Measurements from ENCODE around the gene PRDM12. TPM values are rescaled to one million over a fixed set of nuclear protein-coding genes. Genes with fewer than 3 reads are reported as not detected.

PRDM12 gene
- total RNA-seq, 1 donor from 2014 or later, result not detected

DNA sequence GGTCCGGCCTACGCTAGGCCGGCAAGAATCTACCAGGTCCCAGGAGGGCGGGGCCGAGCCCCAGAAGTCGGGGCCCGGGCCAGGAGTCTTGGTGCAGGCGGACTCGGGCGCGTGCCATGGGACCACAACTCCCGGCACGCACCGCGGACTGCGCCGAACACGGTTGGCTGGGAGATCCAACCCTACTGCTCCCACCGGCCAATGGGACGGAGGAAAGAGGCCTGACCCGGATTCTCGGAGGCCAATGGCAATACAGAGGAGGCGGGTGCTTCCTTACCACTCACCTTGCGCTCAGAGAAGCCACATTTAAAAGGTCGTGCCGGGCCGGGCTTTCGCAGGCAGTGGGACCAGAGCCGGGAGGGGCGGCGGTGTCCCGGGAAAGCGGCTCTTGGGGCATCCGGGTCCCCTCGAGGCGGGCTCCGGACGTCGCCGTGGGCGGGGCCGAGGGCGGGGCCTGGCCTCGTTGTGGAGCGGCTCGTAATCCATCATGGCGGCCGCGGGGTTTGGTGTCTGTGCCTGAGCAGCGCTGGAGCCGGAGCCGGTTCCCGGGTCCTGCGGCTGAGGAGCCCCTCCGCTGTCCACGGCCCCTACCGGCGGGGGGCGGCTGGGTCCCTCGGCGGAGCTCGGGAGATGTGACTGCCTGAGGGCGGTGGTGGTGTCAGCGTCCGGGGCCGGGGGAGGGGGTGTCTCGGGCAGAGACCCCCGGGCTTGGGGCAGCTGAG lies 48.3 kb downstream of the PRDM12 start:
- Histone ChIP-seq H3K4me3 (peak overlapping the region; percentile 78 to 90), H3K4me1 (peaks cover 0 to 16% of the 10 kb centered on the region in 2 donors), H3K9me3 (no peaks in the 10 kb centered on the region), H3K36me3 (no peaks in the 10 kb centered on the region), H3K27ac (peak overlapping the region; percentile 98 to 99), H3K27me3 (no peaks in the 10 kb centered on the region)
- intact Hi-C loops (cut with DNase I), result loop anchor here (1.0 to 5.0 kb wide), 5 partner anchors 19 to 150 kb away; partner anchors contain the start of genes EXOSC2 and FUBP3
- DNase-seq (ENCODE audit: low spot score in 2 of 2), result peak; percentile 96 to 99
- TF ChIP-seq, protein P1, sequence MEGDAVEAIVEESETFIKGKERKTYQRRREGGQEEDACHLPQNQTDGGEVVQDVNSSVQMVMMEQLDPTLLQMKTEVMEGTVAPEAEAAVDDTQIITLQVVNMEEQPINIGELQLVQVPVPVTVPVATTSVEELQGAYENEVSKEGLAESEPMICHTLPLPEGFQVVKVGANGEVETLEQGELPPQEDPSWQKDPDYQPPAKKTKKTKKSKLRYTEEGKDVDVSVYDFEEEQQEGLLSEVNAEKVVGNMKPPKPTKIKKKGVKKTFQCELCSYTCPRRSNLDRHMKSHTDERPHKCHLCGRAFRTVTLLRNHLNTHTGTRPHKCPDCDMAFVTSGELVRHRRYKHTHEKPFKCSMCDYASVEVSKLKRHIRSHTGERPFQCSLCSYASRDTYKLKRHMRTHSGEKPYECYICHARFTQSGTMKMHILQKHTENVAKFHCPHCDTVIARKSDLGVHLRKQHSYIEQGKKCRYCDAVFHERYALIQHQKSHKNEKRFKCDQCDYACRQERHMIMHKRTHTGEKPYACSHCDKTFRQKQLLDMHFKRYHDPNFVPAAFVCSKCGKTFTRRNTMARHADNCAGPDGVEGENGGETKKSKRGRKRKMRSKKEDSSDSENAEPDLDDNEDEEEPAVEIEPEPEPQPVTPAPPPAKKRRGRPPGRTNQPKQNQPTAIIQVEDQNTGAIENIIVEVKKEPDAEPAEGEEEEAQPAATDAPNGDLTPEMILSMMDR (IDR thresholded peaks at IDR 0.05), result no peak

DNA sequence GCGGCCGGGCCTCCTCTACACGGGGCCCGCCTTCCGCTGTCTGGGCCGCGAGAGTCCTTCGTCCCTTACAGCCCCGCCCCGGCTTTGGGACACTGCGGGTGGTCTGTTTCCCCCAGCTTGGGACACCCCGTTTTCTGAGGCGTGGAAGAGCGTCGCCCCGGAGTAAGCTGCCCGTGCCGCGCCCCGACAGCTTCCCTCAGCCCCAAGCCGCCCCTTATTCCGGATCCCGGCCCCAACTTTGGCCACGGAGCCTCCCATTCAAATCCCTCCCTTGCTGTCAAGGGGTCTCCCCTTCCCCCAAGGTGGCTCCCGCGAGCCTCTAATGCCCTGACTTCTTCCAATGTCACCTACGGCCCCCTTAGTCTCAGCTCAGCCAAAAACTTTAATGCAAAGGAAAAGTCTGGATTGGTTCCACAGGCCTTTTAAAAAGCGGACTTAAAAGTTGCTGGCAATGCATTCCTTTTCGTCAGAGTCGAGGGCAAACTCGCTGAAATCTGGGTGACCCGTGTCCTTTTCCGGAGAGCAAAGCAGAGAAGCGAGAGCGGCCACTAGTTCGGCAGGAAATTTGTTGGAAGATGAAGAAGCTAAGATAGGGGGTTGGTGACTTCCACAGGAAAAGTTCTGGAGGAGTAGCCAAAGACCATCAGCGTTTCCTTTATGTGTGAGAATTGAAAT lies 49.0 kb downstream of the PRDM12 start:
- DNase-seq (ENCODE audit: low spot score in 2 of 2), result peak in 1 of 2 donors; percentile 72
- H3K27ac ChIP-seq, result peak overlapping the region; percentile 98 to 99
- no peaks in the 10 kb centered on the region for H3K36me3 ChIP-seq
- H3K27me3 ChIP-seq, result no peaks in the 10 kb centered on the region
- peaks cover 0 to 16% of the 10 kb centered on the region in 2 donors for H3K4me1 ChIP-seq
- intact Hi-C loops (cut with DNase I), result loop anchor here (2.0 to 5.0 kb wide), 3 partner anchors 59 to 149 kb away; no protein-coding TSS in a partner anchor
- TF ChIP-seq, protein P1 (IDR thresholded peaks at IDR 0.05), result no peak
- H3K4me3 ChIP-seq, result peak overlapping the region; percentile 78 to 90
- H3K9me3 ChIP-seq, result no peaks in the 10 kb centered on the region

GRCh38 chr9:130714586-130715110 lies 50.3 kb downstream of the PRDM12 start:
- H3K27me3 ChIP-seq, result no peaks in the 10 kb centered on the region
- TF ChIP-seq, protein P1 (IDR thresholded peaks at IDR 0.05), result no peak
- intact Hi-C loops (cut with DNase I), result loop anchor here (5.0 kb wide), 2 partner anchors 58 to 133 kb away; no protein-coding TSS in a partner anchor
- peak overlapping the region; percentile 78 to 90 for H3K4me3 ChIP-seq
- H3K9me3 ChIP-seq, result no peaks in the 10 kb centered on the region
- no peaks in the 10 kb centered on the region for H3K36me3 ChIP-seq
- H3K4me1 ChIP-seq, result peaks cover 0 to 16% of the 10 kb centered on the region in 2 donors
- H3K27ac ChIP-seq, result peak overlapping the region; percentile 21 to 33
- DNase-seq (ENCODE audit: low spot score in 2 of 2), result no peak

DNA sequence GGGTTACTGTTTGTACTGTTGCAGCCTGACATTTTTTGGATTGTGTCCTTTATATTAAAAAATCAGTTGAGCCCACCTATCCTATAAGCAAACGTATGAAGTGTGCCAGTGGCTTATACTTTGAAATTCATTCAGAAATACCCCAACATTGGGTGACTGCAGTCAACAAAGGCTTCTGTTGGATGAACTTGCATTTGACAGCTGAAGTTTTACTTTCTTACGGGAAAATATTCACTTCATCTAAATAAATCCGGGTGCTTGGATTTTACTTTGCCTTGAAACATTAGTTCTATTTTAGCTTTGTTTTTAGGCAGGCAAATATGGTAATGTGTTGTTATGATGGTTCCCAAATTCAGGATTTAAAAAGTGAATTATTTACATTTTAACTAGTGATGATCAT lies 50.9 kb downstream of the PRDM12 start:
- no peaks in the 10 kb centered on the region for H3K9me3 ChIP-seq
- peak overlapping the region in 1 of 2 donors; percentile 33 for H3K27ac ChIP-seq
- intact Hi-C loops (cut with DNase I), result no loop called here
- H3K4me3 ChIP-seq, result peak overlapping the region; percentile 78 to 90
- H3K27me3 ChIP-seq, result no peaks in the 10 kb centered on the region
- no peaks in the 10 kb centered on the region for H3K36me3 ChIP-seq
- H3K4me1 ChIP-seq, result peaks cover 0 to 16% of the 10 kb centered on the region in 2 donors
- DNase-seq (ENCODE audit: low spot score in 2 of 2), result no peak
- TF ChIP-seq, protein P1 (IDR thresholded peaks at IDR 0.05), result no peak

GRCh38 chr9:130718562-130718961 lies 54.2 kb downstream of the PRDM12 start:
- Histone ChIP-seq H3K27ac (no peak overlapping the region), H3K4me1 (peaks cover 0 to 14% of the 10 kb centered on the region in 2 donors), H3K4me3 (no peak overlapping the region), H3K9me3 (no peaks in the 10 kb centered on the region), H3K27me3 (no peaks in the 10 kb centered on the region), H3K36me3 (no peaks in the 10 kb centered on the region)
- intact Hi-C loops (cut with DNase I), result no loop called here
- TF ChIP-seq, protein P1 (IDR thresholded peaks at IDR 0.05), result no peak
- DNase-seq (ENCODE audit: low spot score in 2 of 2), result no peak

Measured in ascending aorta (tissue), 2 donors.